WTC11 (cell line): ENCODE measurements around the gene IMP3. TPM values are rescaled to one million over a fixed set of nuclear protein-coding genes. Genes with fewer than 3 reads are reported as not detected.

Experiments used
- ATAC-seq: fragments of 200-7000 bp; cut with Tn5 transposase; 2 replicates; pipeline ENCODE4 v1.10.0; 2021; ENCODE audit warnings: mild to moderate bottlenecking, moderate library complexity
- CTCF ChIA-PET: fragments of 300-600 bp; sonication (Branson Sonifier 250); formaldehyde crosslinking; loops from one replicate; lab custom pipeline; 2021; ENCODE audit warnings: antibody characterized with exemption; lab: Charles Lee
- POLR2A ChIA-PET: fragments of 350-600 bp; sonication (Branson Sonifier 250); formaldehyde crosslinking; loops from one replicate; lab custom pipeline; 2021; ENCODE audit warnings: antibody characterized with exemption; lab: Charles Lee
- DNase-seq: peaks from one replicate; pipeline ENCODE4 v3.0.0; 2021; ENCODE audit warnings: low spot score
- H3K27ac Mint-ChIP-seq: 2 replicates; pipeline ENCODE4 v1.8.0; 2021; ENCODE audit warnings: mixed read lengths
- H3K27me3 Mint-ChIP-seq: 2 replicates; pipeline ENCODE4 v1.8.0; 2021; ENCODE audit warnings: low read depth, mild to moderate bottlenecking, moderate library complexity, mixed read lengths
- H3K36me3 Mint-ChIP-seq: 2 replicates; pipeline ENCODE4 v1.8.0; 2021; ENCODE audit warnings: mixed read lengths
- H3K4me1 Mint-ChIP-seq: 2 replicates; pipeline ENCODE4 v1.8.0; 2022; ENCODE audit warnings: mixed read lengths
- H3K4me3 Mint-ChIP-seq: 2 replicates; pipeline ENCODE4 v1.8.0; 2021; ENCODE audit warnings: mild to moderate bottlenecking, moderate library complexity, mixed read lengths
- H3K9me3 Mint-ChIP-seq: 2 replicates; pipeline ENCODE4 v1.8.0; 2021; ENCODE audit warnings: mixed read lengths
- CBFB ChIP-seq: sonication (generic); formaldehyde crosslinking; IDR thresholded peaks from 2 replicates; pipeline ENCODE4 v1.8.1; 2022; ENCODE audit warnings: mild to moderate bottlenecking, low read depth, missing genetic modification reagents
- CREM ChIP-seq: sonication (generic); formaldehyde crosslinking; IDR thresholded peaks from 2 replicates; pipeline ENCODE4 v1.8.1; 2022; ENCODE audit warnings: mild to moderate bottlenecking, missing genetic modification reagents, moderate library complexity
- E2F1 ChIP-seq: sonication (generic); formaldehyde crosslinking; IDR thresholded peaks from 2 replicates; pipeline ENCODE4 v1.8.0; 2022; ENCODE audit warnings: mild to moderate bottlenecking, missing genetic modification reagents
- E2F4 ChIP-seq: sonication (generic); formaldehyde crosslinking; IDR thresholded peaks from 2 replicates; pipeline ENCODE4 v1.8.1; 2022; ENCODE audit warnings: low read depth, mild to moderate bottlenecking, moderate library complexity, missing genetic modification reagents, borderline replicate concordance
- FOXJ3 ChIP-seq: sonication (generic); formaldehyde crosslinking; IDR thresholded peaks from 2 replicates; pipeline ENCODE4 v1.9.0; 2021; ENCODE audit warnings: missing genetic modification reagents, mild to moderate bottlenecking, borderline replicate concordance
- GTF2I ChIP-seq: fragments of 250-450 bp; sonication (Bioruptor Pico); conservative IDR thresholded peaks from 2 replicates; pipeline ENCODE4 v1.4.0; 2021; ENCODE audit warnings: mild to moderate bottlenecking
- KAT7 ChIP-seq: sonication (generic); formaldehyde crosslinking; IDR thresholded peaks from 2 replicates; pipeline ENCODE4 v1.8.1; 2023; ENCODE audit warnings: missing genetic modification reagents, mild to moderate bottlenecking, borderline replicate concordance
- MYBL2 ChIP-seq: sonication (generic); formaldehyde crosslinking; IDR thresholded peaks from 2 replicates; pipeline ENCODE4 v1.8.1; 2023; ENCODE audit warnings: mild to moderate bottlenecking, moderate library complexity, missing genetic modification reagents
- NR2C2 ChIP-seq: sonication (generic); formaldehyde crosslinking; IDR thresholded peaks from 2 replicates; pipeline ENCODE4 v1.8.0; 2022; ENCODE audit warnings: mild to moderate bottlenecking, missing genetic modification reagents
- NR3C1 ChIP-seq: sonication (generic); formaldehyde crosslinking; conservative IDR thresholded peaks from 2 replicates; pipeline ENCODE4 v1.8.1; 2023; ENCODE audit warnings: low read depth, mild to moderate bottlenecking, missing genetic modification reagents
- PREB ChIP-seq: sonication (generic); formaldehyde crosslinking; IDR thresholded peaks from 2 replicates; pipeline ENCODE4 v1.8.1; 2022; ENCODE audit warnings: mild to moderate bottlenecking, missing genetic modification reagents, moderate library complexity, borderline replicate concordance
- PRRX2 ChIP-seq: fragments of 250-450 bp; sonication (Bioruptor Pico); IDR thresholded peaks from 2 replicates; pipeline ENCODE4 v1.8.0; 2021; ENCODE audit warnings: mild to moderate bottlenecking
- SOX15 ChIP-seq: fragments of 250-450 bp; sonication (Bioruptor Pico); IDR thresholded peaks from 2 replicates; pipeline ENCODE4 v1.9.0; 2021; ENCODE audit warnings: mild to moderate bottlenecking
- TEAD4 ChIP-seq: sonication (generic); formaldehyde crosslinking; IDR thresholded peaks from 2 replicates; pipeline ENCODE4 v1.8.0; 2022; ENCODE audit warnings: mild to moderate bottlenecking, missing genetic modification reagents
- TP53 ChIP-seq: sonication (generic); formaldehyde crosslinking; IDR thresholded peaks from 2 replicates; pipeline ENCODE4 v1.8.1; 2023; ENCODE audit warnings: mild to moderate bottlenecking, missing genetic modification reagents
- USF1 ChIP-seq: sonication (generic); formaldehyde crosslinking; IDR thresholded peaks from 2 replicates; pipeline ENCODE4 v1.8.0; 2022; ENCODE audit warnings: mild to moderate bottlenecking, missing genetic modification reagents
- ZBTB21 ChIP-seq: sonication (generic); formaldehyde crosslinking; IDR thresholded peaks from 2 replicates; pipeline ENCODE4 v1.8.1; 2023; ENCODE audit warnings: mild to moderate bottlenecking, missing genetic modification reagents, borderline replicate concordance
- ZNF138 ChIP-seq: sonication (generic); formaldehyde crosslinking; conservative IDR thresholded peaks from 2 replicates; pipeline ENCODE4 v1.8.1; 2022; ENCODE audit warnings: mild to moderate bottlenecking, moderate library complexity, missing genetic modification reagents
- ZNF317 ChIP-seq: sonication (generic); formaldehyde crosslinking; IDR thresholded peaks from 2 replicates; pipeline ENCODE4 v1.8.1; 2023; ENCODE audit warnings: low read depth, mild to moderate bottlenecking, moderate library complexity, missing genetic modification reagents, borderline replicate concordance
- total RNA-seq: library from RNA; stranded (reverse); gene quantifications from 3 replicates; pipeline ENCODE4 v1.2.3, GENCODE V29; 2021
- TF ChIP-seq, protein P1 (sequence below): sonication (generic); formaldehyde crosslinking; IDR thresholded peaks from 2 replicates; pipeline ENCODE4 v1.8.1; 2023; ENCODE audit warnings: mild to moderate bottlenecking, missing genetic modification reagents, moderate library complexity

IMP3 gene
- total RNA-seq, 1 experiment from 2014 or later: 107 TPM

DNA sequence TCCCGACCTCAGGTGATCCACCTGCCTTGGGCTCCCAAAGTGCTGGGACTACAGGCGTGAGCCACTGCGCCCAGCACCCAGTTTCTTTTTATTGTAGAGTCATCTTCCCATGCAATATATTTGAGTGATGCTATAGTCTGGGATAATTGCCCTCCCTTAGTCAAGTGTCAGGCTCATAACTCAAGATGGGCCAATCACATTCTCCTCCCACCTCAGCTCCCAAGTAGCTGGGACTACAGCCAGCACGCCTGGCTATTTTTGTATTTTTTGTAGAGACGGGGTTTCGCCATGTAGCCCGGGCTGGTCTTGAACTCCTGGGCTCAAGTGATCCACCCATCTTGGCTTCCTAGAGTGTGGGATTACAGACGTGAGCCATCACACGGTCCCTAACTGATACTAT lies 45.7 kb downstream of the IMP3 start:
- no peaks in the 10 kb centered on the region for H3K4me1 Mint-ChIP-seq
- ChIA-PET CTCF (interaction anchor here (1.3 kb wide), 1 partner anchor 54 kb away, joined by 5 read pairs; the partner anchor contains the start of gene SNX33), POLR2A (no interaction called here)
- no peaks in the 10 kb centered on the region for H3K27me3 Mint-ChIP-seq
- DNase-seq (no peak), ATAC-seq (no peak)
- no peaks in the 10 kb centered on the region for H3K9me3 Mint-ChIP-seq
- H3K4me3 Mint-ChIP-seq: no peak overlapping the region
- no peak for TF ChIP-seq CBFB (CRISPR knock-in tag)
- no peak for TF ChIP-seq PREB
- TF ChIP-seq TP53 (CRISPR knock-in tag): no peak
- TF ChIP-seq TEAD4 (CRISPR knock-in tag): no peak
- no peak for TF ChIP-seq USF1 (CRISPR knock-in tag)
- no peak for TF ChIP-seq E2F1 (CRISPR knock-in tag)
- no peak for TF ChIP-seq NR3C1 (CRISPR knock-in tag)
- no peak for TF ChIP-seq PRRX2 (CRISPR knock-in tag)
- TF ChIP-seq, protein P1, sequence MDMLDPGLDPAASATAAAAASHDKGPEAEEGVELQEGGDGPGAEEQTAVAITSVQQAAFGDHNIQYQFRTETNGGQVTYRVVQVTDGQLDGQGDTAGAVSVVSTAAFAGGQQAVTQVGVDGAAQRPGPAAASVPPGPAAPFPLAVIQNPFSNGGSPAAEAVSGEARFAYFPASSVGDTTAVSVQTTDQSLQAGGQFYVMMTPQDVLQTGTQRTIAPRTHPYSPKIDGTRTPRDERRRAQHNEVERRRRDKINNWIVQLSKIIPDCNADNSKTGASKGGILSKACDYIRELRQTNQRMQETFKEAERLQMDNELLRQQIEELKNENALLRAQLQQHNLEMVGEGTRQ: no peak
- TF ChIP-seq FOXJ3 (CRISPR knock-in tag): no peak
- no peak for TF ChIP-seq ZNF138 (CRISPR knock-in tag)
- no peak for TF ChIP-seq CREM
- TF ChIP-seq ZBTB21 (CRISPR knock-in tag): no peak
- peaks cover 20% of the 10 kb centered on the region for H3K36me3 Mint-ChIP-seq
- no peak overlapping the region for H3K27ac Mint-ChIP-seq

DNA sequence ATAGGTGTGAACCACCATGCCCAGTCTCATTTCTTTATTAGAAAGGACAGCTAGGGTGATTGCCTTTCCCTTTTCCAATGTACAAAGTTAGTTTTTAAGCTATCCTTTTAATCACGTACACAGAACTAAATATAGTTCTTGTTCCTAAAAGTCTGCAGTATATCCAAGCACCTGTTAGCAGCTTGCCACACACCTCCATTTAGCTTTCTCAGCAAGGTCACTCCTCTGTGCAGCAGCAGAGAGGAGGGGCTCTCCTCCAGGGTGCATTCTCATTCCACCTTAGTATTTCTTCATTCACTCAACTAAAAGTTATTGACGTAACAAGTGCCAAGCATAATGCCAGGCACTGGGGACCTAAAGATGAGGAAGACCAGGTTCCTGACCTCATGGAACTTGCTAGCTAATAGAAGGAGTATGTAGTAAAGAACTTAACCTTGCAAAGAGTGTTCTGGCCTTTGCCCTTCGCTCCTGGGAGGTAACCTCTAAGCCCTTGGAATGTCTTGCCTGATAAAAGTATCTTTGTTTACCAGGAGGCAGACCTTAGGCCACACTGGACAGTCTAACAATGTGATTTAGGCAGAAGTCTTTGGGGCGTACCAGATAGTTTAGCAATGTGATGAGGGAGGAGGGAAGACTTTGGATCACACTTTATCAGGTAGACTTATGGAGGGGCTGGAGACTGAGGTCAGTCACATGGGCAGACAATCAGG lies 48.2 kb downstream of the IMP3 start:
- ATAC-seq (no peak), DNase-seq (no peak)
- TF ChIP-seq SOX15 (CRISPR knock-in tag) (no peak), USF1 (CRISPR knock-in tag) (no peak), KAT7 (CRISPR knock-in tag) (no peak), MYBL2 (CRISPR knock-in tag) (no peak), NR2C2 (CRISPR knock-in tag) (no peak), GTF2I (no peak), TEAD4 (CRISPR knock-in tag) (no peak), E2F4 (no peak), ZNF317 (CRISPR knock-in tag) (no peak)
- Mint-ChIP-seq H3K9me3 (no peaks in the 10 kb centered on the region), H3K4me3 (no peak overlapping the region), H3K27me3 (no peaks in the 10 kb centered on the region), H3K4me1 (no peaks in the 10 kb centered on the region), H3K36me3 (peaks cover 18% of the 10 kb centered on the region), H3K27ac (peak overlapping the region; percentile 67; the same call in 1 of the 2 replicates)
- POLR2A ChIA-PET: interaction anchor here (0.6 kb wide), 1 partner anchor 960 kb away, joined by 3 read pairs; no protein-coding TSS in a partner anchor
- CTCF ChIA-PET: interaction anchor here (1.2 kb wide), 1 partner anchor 140 kb away, joined by 4 read pairs; the partner anchor contains the start of gene SIN3A
